Breast epithelium (tissue), 4 donors: ENCODE measurements around the gene NR4A1. TPM values are rescaled to one million over a fixed set of nuclear protein-coding genes. Genes with fewer than 3 reads are reported as not detected.

Experiments
- DNase-seq, 2 donors: peaks; one replicate each; pipeline ENCODE4 v3.0.0-alpha.2; 2019; ENCODE audit warnings: low spot score in 2 of 2
- H3K27ac ChIP-seq, 2 donors: fragments of 200-600 bp; sonication (generic) in 1 of 2; one replicate each; pipeline ENCODE4 v1.5.1; 2016 to 2019; ENCODE audit warnings: mild to moderate bottlenecking in 1 of 2
- H3K27me3 ChIP-seq, 2 donors: fragments of 200-600 bp; sonication (generic) in 1 of 2; one replicate each; pipeline versions ENCODE4 v1.5.1 to v1.6.0; 2017 to 2019; ENCODE audit warnings: control low read depth in 1 of 2, mild to moderate bottlenecking in 1 of 2
- H3K36me3 ChIP-seq: fragments of 200-600 bp; one replicate; pipeline ENCODE4 v1.5.1; 2019
- H3K4me1 ChIP-seq, 2 donors: fragments of 200-600 bp; sonication (generic); one replicate each; pipeline ENCODE4 v1.5.1; 2016 to 2019; ENCODE audit warnings: control low read depth in 1 of 2
- H3K4me3 ChIP-seq, 3 donors: fragments of 200-600 bp; sonication (generic); 1 replicate in 2 of 3; 2 replicates in 1 of 3; pipeline ENCODE4 v1.5.1; 2016 to 2019; ENCODE audit warnings: mild to moderate bottlenecking in 3 of 3, moderate library complexity in 2 of 3
- H3K9me3 ChIP-seq, 2 donors: fragments of 200-600 bp; sonication (generic) in 1 of 2; one replicate each; pipeline ENCODE4 v1.5.1; 2016 to 2019; ENCODE audit warnings: control low read depth in 1 of 2
- POLR2A ChIP-seq: fragments of 450-650 bp; IDR thresholded peaks from one replicate; pipeline ENCODE4 v1.6.1; 2016; ENCODE audit warnings: antibody characterized with exemption, mild to moderate bottlenecking, moderate library complexity
- POLR2AphosphoS5 ChIP-seq, 3 donors: sonication (generic); formaldehyde crosslinking; IDR thresholded peaks; one replicate each; pipeline ENCODE4 v1.6.1; 2017; ENCODE audit warnings: antibody characterized with exemption in 3 of 3
- intact Hi-C: fragments of 100-400 bp; cut with DNase I; formaldehyde crosslinking; loops from one replicate; pipeline ENCODE4 v1.15.1; 2023; ENCODE audit warnings: low total_unique reads
- total RNA-seq, 3 donors: library from RNA; depleted of rRNA; stranded (reverse); fragments of >200 nt; gene quantifications; one replicate each; pipeline ENCODE4 v1.1.0, GENCODE V29; 2016
- TF ChIP-seq, protein P1 (sequence below), 3 donors: fragments of 450-650 bp; IDR thresholded peaks; one replicate each; pipeline ENCODE4 v1.5.1; 2016 to 2017; ENCODE audit warnings: antibody characterized with exemption in 3 of 3, mild to moderate bottlenecking in 3 of 3, moderate library complexity in 3 of 3

The NR4A1 gene
- total RNA-seq, 3 donors from 2014 or later: 35.7 to 154 (median 66.2) TPM

DNA sequence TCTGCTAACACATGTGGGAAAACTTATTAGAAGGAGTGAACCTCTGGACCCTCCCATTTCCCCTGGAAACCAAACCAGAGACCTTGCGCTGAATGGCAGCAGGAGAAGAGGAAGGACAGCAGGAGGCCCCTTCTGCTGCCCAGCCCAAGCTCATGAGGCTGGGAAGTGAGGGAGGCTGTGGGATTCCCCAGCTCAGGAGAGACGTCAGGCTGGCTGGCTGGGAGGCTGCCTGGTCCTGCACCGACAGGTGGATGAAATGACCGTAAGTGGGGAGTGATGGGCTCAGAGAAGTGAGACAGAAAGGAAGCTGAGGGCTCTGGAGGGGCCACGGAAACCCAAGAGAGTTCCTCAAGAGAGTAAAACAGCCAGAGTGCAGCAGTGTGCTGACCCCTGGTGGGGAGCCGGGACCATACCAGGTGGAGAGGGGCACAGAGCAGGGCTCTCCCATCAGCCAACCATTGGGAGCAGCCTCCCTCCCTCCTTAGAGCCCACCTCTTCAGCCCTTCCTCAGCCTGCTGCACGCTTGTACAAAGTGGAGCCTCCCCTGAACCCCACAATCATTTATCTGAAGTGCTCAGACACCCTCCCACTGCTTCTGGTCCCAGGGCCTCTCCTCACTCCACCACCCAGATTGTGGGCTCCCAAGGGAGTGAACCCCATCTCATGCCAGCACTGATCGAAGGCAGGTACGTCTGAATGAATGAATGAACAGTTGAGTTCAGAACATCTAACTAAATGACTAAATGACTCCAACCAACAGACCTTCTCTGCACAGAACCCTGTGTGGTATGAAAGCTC is 30.5 kb upstream of the NR4A1 start:
- TF ChIP-seq, protein P1, sequence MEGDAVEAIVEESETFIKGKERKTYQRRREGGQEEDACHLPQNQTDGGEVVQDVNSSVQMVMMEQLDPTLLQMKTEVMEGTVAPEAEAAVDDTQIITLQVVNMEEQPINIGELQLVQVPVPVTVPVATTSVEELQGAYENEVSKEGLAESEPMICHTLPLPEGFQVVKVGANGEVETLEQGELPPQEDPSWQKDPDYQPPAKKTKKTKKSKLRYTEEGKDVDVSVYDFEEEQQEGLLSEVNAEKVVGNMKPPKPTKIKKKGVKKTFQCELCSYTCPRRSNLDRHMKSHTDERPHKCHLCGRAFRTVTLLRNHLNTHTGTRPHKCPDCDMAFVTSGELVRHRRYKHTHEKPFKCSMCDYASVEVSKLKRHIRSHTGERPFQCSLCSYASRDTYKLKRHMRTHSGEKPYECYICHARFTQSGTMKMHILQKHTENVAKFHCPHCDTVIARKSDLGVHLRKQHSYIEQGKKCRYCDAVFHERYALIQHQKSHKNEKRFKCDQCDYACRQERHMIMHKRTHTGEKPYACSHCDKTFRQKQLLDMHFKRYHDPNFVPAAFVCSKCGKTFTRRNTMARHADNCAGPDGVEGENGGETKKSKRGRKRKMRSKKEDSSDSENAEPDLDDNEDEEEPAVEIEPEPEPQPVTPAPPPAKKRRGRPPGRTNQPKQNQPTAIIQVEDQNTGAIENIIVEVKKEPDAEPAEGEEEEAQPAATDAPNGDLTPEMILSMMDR (IDR thresholded peaks at IDR 0.05): peak in 2 of 3 donors; percentile 38 to 57
- TF ChIP-seq POLR2AphosphoS5 (IDR thresholded peaks at IDR 0.05): no peak
- H3K9me3 ChIP-seq: no peaks in the 10 kb centered on the region
- H3K27me3 ChIP-seq: no peaks in the 10 kb centered on the region
- intact Hi-C loops: no loop called here
- H3K36me3 ChIP-seq: no peaks in the 10 kb centered on the region
- no peak overlapping the region for H3K4me3 ChIP-seq
- no peak for DNase-seq
- no peaks in the 10 kb centered on the region for H3K4me1 ChIP-seq
- no peak overlapping the region for H3K27ac ChIP-seq

DNA sequence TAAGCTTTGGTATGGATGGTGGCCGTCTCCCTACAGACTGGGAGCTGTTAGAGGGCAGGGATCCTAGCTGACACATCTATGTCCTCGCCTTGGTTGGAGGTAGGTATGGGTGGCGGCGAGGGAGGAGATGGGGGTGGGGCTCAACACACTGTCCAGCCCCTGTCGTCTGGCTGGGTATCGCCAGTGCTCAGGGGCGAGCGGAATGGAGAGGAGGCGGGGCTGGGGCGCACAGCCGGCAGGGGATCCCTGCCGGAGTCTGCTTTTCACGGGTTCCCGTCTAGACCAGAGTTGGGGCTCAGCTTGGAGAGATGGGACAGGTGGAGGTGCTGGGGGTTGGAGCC is 28.4 kb upstream of the NR4A1 start:
- peak overlapping the region; percentile 15 to 46 for H3K27ac ChIP-seq
- DNase-seq: no peak

DNA sequence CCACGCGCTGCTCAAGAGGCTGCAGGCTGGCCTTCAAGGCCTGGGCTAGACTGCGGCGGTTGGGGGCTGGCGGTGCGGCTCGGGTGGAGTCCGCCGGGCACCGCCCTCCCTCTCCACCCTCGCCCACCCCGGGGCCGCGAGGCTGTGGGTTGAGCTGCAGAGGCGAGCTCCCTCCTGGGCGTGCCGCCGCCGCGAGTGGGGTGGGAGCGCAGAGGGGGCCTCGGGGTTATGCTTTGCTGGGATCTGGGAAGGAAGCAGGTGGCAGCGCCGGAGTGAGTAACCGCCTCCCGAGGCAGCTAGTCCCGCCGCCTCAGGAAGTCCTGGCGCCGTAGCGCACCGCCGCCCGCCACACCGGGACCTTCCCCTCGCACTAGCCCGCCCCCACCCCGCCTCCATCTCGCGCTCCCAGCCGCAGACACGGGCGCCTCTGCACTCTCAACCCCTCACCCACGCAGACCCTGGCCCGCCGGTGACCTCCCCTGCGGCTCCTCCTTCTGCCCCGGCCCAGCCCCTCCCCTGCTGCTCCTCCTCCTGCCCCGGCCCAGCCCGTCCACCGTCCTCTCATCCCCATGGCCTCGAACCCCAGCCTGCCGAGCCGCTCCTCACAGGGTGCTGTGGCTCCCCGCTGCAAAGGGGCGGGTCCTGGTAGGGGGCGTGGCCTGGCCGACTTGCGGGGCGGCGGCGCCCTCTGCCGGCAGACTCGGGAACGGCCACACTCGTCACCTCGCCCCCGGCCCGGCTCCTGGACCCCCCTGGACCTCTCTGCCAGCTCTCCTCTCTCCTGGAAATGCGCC is 27.9 kb upstream of the NR4A1 start:
- peak; percentile 78 to 90 for DNase-seq
- peak overlapping the region; percentile 15 to 46 for H3K27ac ChIP-seq
- no peaks in the 10 kb centered on the region for H3K27me3 ChIP-seq
- no peak for TF ChIP-seq POLR2AphosphoS5 (IDR thresholded peaks at IDR 0.05)
- TF ChIP-seq, protein P1 (IDR thresholded peaks at IDR 0.05): peak; percentile 95 to 98 (median 98)
- no peaks in the 10 kb centered on the region for H3K9me3 ChIP-seq
- no peaks in the 10 kb centered on the region for H3K36me3 ChIP-seq
- no peaks in the 10 kb centered on the region for H3K4me1 ChIP-seq
- peak overlapping the region; percentile 41 to 67 (median 61) for H3K4me3 ChIP-seq
- intact Hi-C loops: no loop called here

More for the DNA sequence above, 28.4 kb upstream of the NR4A1 start:
- Histone ChIP-seq H3K4me3 (peak overlapping the region; percentile 41 to 67 (median 61)), H3K36me3 (no peaks in the 10 kb centered on the region), H3K9me3 (no peaks in the 10 kb centered on the region), H3K4me1 (no peaks in the 10 kb centered on the region), H3K27me3 (no peaks in the 10 kb centered on the region)
- intact Hi-C loops: no loop called here
- TF ChIP-seq POLR2A (no peak), POLR2AphosphoS5 (IDR thresholded peaks at IDR 0.05) (no peak)
- TF ChIP-seq, protein P1 (IDR thresholded peaks at IDR 0.05): no peak

DNA sequence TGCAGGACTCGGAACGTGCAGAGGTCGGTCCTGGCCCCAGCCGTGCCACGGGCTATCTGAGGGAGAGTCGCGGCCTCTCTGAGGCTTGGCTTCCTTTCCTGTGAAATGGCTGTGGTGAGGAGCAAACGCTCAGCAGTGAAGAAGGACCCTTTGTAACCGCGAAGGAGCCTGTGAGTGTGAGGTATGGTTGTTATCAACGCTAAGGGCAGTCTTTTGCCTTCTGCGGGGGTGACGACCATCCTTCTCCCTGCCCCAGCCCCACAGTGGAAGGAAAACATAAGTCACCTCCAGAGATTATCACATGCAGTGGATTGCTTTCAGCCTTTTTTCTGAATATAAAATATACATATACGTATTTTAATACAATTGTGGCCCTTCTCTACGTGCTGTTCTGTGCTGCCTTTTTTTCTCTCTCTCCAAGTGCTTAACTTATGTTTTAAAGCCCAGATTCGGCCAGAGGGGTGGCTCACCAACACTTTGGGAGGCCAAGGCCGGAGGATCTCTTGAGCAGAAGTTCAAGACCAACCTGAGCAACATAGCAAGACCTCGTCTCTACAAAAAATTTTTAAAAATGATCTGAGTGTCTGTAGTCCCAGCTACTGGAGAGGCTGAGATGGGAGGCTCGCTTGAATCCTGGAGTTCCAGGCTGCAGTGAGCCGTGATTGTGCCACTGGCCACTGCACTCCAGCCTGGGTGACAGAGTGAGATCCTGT is 27.1 kb upstream of the NR4A1 start:
- no peaks in the 10 kb centered on the region for H3K9me3 ChIP-seq
- H3K27me3 ChIP-seq: no peaks in the 10 kb centered on the region
- TF ChIP-seq POLR2AphosphoS5 (IDR thresholded peaks at IDR 0.05) (no peak), POLR2A (no peak)
- TF ChIP-seq, protein P1 (IDR thresholded peaks at IDR 0.05): no peak
- intact Hi-C loops: no loop called here
- H3K4me1 ChIP-seq: no peaks in the 10 kb centered on the region
- peak overlapping the region; percentile 15 to 46 for H3K27ac ChIP-seq
- no peaks in the 10 kb centered on the region for H3K36me3 ChIP-seq
- no peak for DNase-seq
- H3K4me3 ChIP-seq: peak overlapping the region; percentile 41 to 67 (median 61)
